HG03442 (cell line): Measurements from ENCODE around the gene JUP.
"Not testable (repeated sequence)": the region's sequence is repeated elsewhere in the genome, so short reads cannot be mapped to it uniquely, and the experiment has no call there.

Experiments used
- ATAC-seq: cut with Tn5 transposase; IDR thresholded peaks from one replicate; pipeline ENCODE4 v1.9.1; 2021; ENCODE audit warnings: mild to moderate bottlenecking, moderate library complexity; ENCODE audit not compliant: unreplicated experiment

JUP gene

GRCh38 chr17:41781404-41782110 is 5.0 kb downstream of the JUP start:
- ATAC-seq, result no peak

DNA sequence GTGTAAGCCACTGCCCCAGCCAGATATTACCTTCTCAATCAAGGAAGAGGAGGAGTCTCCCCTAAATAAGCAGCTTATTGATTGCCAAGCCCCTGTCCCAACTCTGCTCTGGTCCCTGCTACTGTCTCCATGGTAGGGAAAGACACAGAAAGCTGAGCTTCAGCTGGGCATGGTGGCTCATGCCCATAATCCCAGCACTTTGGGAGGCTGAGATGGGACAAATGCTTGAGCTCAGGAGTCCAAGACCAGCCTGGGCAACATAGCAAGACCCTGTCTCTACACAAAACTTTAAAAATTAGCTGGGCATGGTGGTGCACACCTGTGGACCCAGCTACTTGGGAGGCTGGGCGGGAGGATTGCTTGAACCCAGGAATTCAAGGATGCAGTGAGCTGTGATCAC is 6.6 kb downstream of the JUP start:
- no peak for ATAC-seq

DNA sequence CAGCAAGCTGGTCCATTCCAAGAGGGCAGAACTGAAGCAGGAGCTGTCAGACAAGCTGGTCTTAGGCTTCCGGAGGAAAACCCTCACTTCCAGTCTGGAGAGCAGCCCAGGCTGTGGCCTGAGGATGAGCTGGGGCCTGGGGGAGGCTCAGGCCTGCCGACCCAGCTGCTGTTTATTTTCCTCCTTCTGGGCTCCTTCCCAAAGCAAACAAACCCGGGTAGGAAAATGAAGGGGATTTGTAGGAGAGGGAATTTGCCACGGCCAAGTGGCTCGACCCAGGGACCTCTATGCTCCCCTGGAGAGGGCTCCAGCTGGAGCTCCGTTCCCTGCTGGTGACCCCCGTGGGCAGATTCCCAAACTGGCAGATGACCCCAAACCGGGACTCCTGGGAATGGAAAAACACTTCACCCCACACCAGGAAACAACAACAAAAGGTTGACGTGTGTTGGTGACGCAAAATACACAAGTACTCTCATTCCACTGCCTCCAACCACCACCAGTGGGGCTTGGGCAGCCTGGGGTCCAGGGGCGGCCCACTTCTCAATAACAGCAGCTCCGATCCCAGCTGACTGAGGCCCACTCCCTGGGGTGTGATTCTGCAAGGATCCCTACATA is 8.8 kb downstream of the JUP start:
- ATAC-seq, result no peak

DNA sequence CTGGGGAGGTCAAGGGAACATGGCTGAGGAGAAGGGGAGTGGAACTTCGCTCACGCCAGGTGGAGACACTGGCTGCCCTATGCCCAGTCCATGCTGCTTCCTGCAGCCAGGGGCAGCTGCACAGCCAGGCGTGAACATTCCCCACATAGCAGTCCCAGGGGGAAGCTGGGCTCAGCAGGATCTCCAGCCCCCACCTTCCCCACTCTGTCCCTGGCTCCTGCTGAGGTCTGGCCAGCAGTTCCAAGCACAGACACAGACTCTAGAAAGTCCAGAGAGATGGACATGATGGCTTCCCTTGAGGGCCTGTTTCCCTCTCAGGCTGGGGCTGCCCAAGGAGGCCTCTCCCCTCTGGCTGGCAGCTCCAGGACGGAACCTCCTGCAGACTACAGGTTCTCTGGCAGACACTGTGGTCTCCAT is 9.3 kb downstream of the JUP start:
- no peak for ATAC-seq

GRCh38 chr17:41776262-41776900 is 10.1 kb downstream of the JUP start:
- ATAC-seq, result not testable (repeated sequence)

- no peak for ATAC-seq
Observed at GRCh38 chr17:41775394-41776226, 10.9 kb downstream of the JUP start.

- ATAC-seq, result no peak
Observed at GRCh38 chr17:41773731-41774193, 12.7 kb downstream of the JUP start.

DNA sequence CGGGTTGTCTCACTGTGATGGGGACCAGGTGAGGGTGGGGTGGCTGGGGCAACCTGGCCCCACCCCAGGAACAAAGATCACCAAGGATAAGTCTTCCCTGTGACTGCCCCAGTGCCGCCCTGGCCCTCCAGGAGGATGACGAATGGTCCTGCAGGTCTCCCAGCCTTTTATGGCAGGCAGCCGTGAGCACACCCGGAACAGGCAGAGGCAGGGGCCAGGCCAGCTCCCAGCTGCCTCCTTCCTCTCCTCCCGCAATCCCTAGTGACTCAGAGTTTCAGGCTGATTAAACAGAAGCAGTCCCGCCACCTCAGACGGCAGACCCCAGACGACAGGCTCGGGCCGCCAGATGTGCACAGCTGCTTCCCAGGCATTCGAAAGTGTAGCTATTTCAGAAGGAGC is 13.3 kb downstream of the JUP start:
- no peak for ATAC-seq

GRCh38 chr17:41772586-41773189 is 13.8 kb downstream of the JUP start:
- no peak for ATAC-seq

DNA sequence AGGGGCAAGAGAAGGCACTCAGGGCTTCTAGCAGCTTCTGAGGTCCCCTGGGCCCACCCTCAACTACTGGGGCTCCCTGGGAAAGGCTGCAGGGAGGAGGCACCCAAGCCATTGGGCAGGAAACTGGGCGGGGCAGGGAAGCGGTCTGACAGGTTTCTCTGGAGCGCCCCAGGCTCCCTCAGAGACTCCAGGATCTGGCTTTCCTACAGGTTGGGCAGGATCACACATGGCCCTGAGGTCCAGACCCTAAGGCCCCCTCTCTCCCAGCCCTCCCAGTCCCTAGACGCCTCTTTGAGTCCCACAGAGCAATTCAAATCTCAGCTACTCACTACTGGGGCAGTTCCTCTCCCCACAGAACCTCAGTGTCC is 14.3 kb downstream of the JUP start:
- ATAC-seq, result no peak

GRCh38 chr17:41771389-41772206 is 14.9 kb downstream of the JUP start:
- no peak for ATAC-seq

DNA sequence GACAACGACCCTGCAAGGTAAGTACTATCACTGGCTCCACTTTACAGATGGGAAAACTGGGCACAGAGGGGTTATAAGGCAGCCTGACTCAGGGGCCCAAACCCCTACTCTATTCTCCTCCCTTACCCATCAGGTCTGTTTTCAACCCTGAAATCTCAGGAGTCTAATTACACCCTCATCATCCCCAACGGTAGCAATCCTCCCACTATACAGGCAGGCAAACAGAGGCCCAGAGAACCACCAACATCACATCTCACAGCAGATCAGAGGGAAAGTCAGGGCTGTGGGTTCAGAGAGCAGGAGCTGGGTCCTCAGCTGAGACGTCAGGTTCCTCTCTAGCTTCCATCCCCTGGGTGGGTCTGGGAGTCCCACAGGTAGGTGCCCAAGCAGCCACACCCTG is 16.5 kb downstream of the JUP start:
- no peak for ATAC-seq

GRCh38 chr17:41769346-41769862 is 17.1 kb downstream of the JUP start:
- no peak for ATAC-seq

GRCh38 chr17:41768682-41769288 is 17.7 kb downstream of the JUP start:
- no peak for ATAC-seq

- ATAC-seq, result no peak
Observed at GRCh38 chr17:41767324-41768042, 19.0 kb downstream of the JUP start.

DNA sequence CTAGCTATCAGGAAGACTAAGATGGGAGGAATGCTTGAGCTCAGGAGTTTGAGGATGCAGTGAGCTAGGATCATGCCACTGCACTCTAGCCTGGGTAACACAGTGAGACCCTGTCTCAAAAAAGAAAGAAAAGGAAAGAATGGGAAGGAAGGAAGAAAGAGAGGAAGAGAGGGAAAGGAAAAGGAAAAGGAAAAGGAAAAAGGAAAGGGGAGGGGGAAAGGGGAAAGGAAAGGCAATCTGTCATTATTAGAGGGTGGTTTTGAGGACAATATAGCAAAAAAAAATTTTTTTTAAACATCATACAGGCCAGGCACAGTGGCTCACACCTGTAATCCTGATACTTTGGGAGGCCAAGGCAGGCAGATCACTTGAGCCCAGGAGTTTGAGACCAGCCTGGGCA is 20.4 kb downstream of the JUP start:
- ATAC-seq, result no peak

DNA sequence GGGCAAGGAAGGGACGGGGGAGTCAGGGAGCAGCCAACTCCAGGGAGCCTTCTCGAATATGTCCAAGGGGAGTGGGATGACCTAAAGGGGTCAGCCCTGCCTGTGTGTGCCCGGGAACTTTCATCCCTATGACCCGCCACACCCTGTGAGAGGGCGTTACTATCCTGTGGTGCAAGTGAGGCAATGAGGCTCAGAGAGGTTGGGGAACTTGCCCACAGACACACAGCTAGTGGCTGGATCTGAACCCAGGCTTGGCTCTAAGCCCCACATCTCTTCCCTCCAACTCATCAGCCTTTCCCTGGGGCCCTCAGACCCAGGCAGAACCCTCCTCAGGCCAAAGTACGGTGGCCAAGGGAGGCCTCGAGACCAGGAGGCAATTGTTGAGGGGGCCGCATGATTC is 23.2 kb downstream of the JUP start:
- ATAC-seq, result no peak

DNA sequence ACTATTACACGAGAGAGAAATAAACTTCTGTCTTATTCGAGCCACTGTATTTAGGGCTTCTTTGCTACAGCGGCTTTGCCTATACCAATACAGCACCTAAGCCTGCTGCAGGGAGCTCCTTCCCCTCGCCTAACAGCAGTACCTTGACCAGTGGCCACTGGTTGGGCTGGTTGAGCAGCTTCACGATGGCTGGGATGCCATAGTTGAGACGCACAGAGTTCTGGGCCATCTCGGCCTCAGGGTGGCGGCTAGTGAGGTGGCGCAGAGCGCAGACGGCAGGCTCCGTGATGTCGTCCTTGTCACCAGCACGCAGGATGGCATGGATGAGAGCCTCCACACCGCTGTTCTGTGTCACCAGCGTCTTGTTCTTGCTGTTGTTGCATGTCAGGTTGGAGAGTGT is 23.7 kb downstream of the JUP start:
- no peak for ATAC-seq

- no peak for ATAC-seq
Observed at GRCh38 chr17:41762391-41762790, 24.1 kb downstream of the JUP start.
